HG02588 (cell line): ENCODE data around the gene FAM174B.

Experiments
- ATAC-seq: cut with Tn5 transposase; IDR thresholded peaks from one replicate; pipeline ENCODE4 v1.9.1; 2021; ENCODE audit warnings: mild to moderate bottlenecking, moderate library complexity; ENCODE audit not compliant: unreplicated experiment

Gene FAM174B

DNA sequence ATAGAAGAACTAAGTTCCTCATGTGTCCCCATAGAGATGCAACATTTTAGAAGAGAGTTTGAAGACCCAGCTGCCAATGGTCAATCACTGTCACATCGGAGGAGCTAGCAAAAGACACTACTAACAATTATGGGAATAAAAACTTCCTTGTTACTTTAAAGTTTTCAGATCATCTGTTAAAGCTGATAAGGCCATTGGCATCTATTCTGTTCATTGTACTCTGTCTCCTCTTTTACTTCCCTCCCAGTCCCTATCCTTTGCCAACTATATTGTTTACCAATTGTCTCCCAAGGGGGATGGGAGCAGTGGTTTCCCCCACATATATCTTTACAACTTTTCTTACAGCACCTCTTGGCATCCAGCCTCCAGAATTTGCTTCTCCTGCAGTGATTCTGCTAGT lies 81.0 kb downstream of the FAM174B start:
- no peak for ATAC-seq

DNA sequence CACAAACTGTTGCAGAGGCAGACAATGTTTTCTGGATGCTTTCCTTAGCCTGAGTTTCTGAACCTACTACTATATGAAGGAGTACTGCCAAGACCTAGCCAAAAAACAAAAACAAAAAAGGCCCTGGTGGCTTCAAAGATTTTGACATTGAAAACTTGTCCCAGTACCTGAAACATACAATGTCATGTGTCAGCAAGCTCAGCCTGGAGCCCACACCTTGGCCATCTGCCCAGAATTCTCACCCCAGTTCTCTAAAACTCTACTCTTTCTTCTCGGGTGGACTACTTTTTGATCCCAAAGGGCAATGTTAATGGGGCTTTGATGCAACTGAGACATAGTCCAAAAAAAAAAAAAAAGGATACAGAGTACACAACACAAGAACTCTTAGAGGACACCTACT lies 81.4 kb downstream of the FAM174B start:
- no peak for ATAC-seq

DNA sequence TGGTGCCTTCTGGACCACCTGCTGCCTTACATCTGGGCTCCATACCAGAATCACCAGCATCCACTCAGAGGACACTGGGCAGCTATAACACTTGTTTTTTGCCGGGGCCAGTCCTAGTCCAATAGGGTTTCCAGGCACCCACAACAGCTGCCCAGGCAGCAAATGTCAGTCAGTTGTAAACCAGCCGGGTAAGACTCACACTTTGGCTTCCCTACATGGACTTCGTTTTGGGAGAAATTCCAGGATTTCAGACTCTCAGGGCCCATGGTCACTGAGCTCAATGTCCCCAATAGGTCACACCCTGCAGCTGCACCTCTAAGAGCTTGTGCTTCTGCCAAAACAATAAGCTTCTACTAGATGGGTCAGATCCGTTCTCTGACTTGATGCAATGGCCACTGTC lies 83.8 kb downstream of the FAM174B start:
- no peak for ATAC-seq

DNA sequence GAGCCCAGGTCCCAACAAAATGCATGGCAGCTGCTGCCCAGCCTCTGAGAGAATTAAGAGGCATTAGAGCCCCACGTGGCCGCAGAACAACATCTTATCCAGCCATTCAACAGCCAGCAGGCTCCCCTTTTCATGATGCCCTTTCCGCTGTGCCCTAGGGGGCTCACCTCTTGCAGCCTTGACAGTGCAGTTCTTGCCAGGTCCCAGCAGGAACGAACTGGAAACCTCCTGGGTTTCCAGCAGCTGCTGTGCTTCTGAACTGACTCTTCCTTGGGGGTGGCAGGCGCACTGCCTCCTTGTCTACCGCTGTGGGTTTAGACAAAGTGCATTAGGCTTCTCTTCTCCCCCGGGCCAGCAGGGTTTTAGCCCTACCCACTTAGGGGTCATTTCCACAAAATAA lies 85.2 kb downstream of the FAM174B start:
- ATAC-seq, result no peak

DNA sequence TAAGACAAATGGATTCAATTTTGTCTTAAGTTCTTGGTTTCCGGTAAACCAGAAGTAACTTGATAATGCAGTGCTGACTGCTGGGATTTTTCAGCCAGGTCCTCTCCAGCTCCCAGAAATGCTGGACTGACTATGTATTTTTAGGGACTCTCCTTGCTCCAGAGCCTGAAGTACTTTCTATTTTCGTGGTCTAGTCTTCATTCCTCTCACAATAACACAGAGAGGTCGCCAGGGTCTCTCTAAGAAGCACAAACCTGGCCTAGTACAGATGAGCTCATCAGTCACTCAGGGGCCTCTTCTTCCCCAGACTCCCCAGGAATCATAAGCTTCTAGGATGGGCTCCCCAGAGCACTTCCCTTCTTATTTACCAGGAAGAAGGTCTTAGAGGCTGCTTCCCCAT lies 85.8 kb downstream of the FAM174B start:
- no peak for ATAC-seq
